Measurements from ENCODE around the gene ZFHX3.
A peak's percentile ranks its signal among the peaks of the same experiment; 100 is the strongest.
"Not testable (repeated sequence)": the region's sequence is repeated elsewhere in the genome, so short reads cannot be mapped to it uniquely, and the experiment has no call there.

Gene ZFHX3

GRCh38 chr16:73023752-73024570 lies 24.0 kb downstream of the ZFHX3 start:
- DNase-seq, result no peak

- no peak for DNase-seq
Observed at GRCh38 chr16:73023320-73023719, 24.6 kb downstream of the ZFHX3 start.

- no peak for DNase-seq
Observed at GRCh38 chr16:73022534-73022933, 25.4 kb downstream of the ZFHX3 start.

GRCh38 chr16:73021866-73022495 lies 25.9 kb downstream of the ZFHX3 start:
- no peak for DNase-seq

GRCh38 chr16:73020409-73020884 lies 27.5 kb downstream of the ZFHX3 start:
- peak in 14 of 56 donors; percentile 11 to 43 (median 21) for DNase-seq

- no peak for DNase-seq
Observed at GRCh38 chr16:73019457-73020362, 28.2 kb downstream of the ZFHX3 start.

- no peak for DNase-seq
Observed at GRCh38 chr16:73018821-73019456, 29.0 kb downstream of the ZFHX3 start.

GRCh38 chr16:73017321-73017720 lies 30.6 kb downstream of the ZFHX3 start:
- DNase-seq, result no peak

GRCh38 chr16:73016488-73016830 lies 31.5 kb downstream of the ZFHX3 start:
- no peak for DNase-seq

GRCh38 chr16:73015612-73016487 lies 32.1 kb downstream of the ZFHX3 start:
- DNase-seq, result no peak

GRCh38 chr16:73014768-73015167 lies 33.2 kb downstream of the ZFHX3 start:
- no peak for DNase-seq

- DNase-seq, result no peak
Observed at GRCh38 chr16:73013974-73014373, 34.0 kb downstream of the ZFHX3 start.

GRCh38 chr16:73012341-73012740 lies 35.6 kb downstream of the ZFHX3 start:
- no peak for DNase-seq

GRCh38 chr16:73011926-73012325 lies 36.0 kb downstream of the ZFHX3 start:
- no peak for DNase-seq

GRCh38 chr16:73010150-73010676 lies 37.7 kb downstream of the ZFHX3 start:
- DNase-seq, result peak in 2 of 56 donors; percentile 11 to 19

GRCh38 chr16:73009710-73010109 lies 38.2 kb downstream of the ZFHX3 start:
- not testable (repeated sequence) for DNase-seq

- DNase-seq, result no peak
Observed at GRCh38 chr16:73006026-73006425, 41.9 kb downstream of the ZFHX3 start.

- no peak for DNase-seq
Observed at GRCh38 chr16:73002866-73003265, 45.1 kb downstream of the ZFHX3 start.

- no peak for DNase-seq
Observed at GRCh38 chr16:73000907-73001521, 46.9 kb downstream of the ZFHX3 start.

All from nucleus accumbens (tissue), 56 donors.